ENCODE results near the gene CCSER2. TPM values are rescaled to one million over a fixed set of nuclear protein-coding genes. Genes with fewer than 3 reads are reported as not detected.

Gene CCSER2
- total RNA-seq, 1 experiment from 2014 or later, result 20.6 TPM

DNA sequence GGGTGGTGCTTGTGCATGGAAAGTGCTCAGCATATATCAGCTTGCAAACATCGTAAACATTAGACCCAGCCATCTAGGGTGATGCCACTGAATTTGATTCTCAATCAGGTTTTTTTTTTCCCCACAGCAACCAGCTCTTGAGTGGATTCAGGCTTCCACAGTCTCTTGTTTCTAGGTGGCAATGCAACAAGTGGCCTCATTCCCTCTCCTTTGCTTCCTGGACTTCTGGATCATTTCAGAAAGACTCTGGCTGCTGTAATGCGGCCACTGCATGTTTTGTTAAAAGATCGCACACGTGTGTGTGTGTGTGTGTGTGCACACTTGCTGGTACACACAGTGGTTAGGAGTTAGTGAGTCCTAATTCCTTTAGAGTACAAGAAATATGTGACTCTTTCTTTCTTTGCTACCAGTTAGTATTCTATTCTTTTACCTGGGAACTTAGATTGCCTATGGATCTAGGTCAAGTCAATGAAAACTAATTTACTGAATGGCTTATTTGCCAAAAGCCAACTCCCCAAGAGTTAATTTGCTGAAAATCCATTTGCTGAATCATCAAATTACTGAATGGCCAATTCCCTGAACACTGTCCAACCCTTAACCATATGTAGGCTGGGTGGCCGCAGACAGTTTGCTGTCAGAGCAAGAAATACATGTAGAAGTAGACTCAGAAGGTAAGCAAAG is 222.5 kb downstream of the CCSER2 start:
- Histone ChIP-seq H3K9me3 (no peaks in the 10 kb centered on the region), H3K36me3 (no peaks in the 10 kb centered on the region), H3K4me3 (no peak overlapping the region), H3K27me3 (0 out of 2 replicates have a peak, but pooled peaks cover 3% of the 10 kb centered on the region)
- no peak for DNase-seq

DNA sequence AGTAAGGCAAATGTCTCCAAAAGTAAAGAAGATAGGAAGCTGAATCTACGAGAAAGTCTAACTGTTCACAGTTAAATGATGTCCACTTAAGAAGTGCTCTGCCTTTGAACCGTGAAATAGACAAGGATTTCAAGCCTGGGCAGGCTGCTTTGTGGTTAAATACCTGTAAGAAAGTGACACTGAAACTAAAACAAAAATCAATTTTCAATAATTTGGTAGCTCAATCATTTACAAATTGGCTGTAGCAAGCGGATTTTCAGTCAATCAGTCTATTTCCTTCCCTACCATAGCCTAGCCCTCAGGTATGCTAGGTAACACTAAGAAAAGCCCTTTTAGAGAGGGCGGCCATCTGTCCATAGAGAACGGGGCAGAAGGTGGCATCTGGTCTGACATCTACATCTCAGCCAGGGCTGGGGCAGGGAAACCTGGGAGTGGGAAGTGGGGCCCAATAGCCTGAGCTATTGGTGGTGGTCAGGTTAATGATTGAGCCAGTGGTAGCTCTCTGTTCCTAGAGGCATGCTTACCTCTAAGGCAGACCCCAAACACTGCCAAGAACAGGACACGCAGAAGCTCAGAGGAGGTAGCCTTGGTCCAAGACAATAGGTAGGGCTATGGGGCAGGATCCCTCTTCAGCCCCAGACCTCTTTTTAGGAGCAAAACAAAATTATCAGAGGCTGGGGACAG is 223.2 kb downstream of the CCSER2 start:
- no peaks in the 10 kb centered on the region for H3K9me3 ChIP-seq
- no peaks in the 10 kb centered on the region for H3K36me3 ChIP-seq
- DNase-seq, result no peak
- H3K4me3 ChIP-seq, result no peak overlapping the region
- 0 out of 2 replicates have a peak, but pooled peaks cover 3% of the 10 kb centered on the region for H3K27me3 ChIP-seq

DNA sequence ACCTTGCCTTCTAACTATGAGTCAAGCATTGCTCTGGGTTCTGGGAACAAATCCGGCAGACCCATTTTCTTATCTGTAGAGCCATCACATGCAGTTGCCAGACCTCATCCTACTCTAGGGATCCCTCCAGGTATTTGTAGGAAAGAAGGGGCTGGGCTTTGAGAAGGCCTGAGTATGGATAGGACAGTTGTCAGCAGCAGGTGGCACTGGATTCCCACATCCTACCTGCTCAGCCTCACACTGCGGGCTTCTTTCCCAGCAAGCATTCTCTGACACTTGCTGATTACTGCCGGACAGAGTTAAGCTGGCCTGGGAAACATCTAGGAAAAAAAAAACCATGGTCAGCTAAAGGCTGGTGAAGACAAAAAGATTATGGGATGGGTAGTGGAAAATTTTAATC is 224.1 kb downstream of the CCSER2 start:
- no peaks in the 10 kb centered on the region for H3K9me3 ChIP-seq
- no peak for DNase-seq
- no peak overlapping the region for H3K4me3 ChIP-seq
- no peaks in the 10 kb centered on the region for H3K36me3 ChIP-seq
- H3K27me3 ChIP-seq, result 0 out of 2 replicates have a peak, but pooled peaks cover 3% of the 10 kb centered on the region

DNA sequence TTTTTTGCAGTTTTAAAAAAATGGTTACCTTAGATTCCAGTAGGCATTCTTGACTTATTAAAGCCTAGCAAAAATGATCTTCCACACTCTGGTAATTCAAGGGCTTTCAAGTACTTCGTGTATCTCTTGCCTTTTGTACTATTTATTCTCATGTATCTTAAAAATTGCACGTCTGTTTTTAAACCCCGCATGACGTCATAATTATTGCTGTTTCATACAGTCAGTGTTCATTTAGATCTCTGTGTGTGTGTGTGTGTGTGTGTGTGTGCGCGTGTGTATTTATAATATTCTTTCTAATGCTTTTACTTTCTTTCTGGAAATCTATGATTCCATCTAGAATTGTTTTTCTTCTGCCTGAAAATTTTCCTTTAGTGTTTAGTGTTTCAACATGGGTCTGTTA is 234.2 kb downstream of the CCSER2 start:
- Histone ChIP-seq H3K27me3 (0 out of 2 replicates have a peak, but pooled peaks cover 2% of the 10 kb centered on the region), H3K36me3 (no peaks in the 10 kb centered on the region), H3K4me3 (no peak overlapping the region), H3K9me3 (no peaks in the 10 kb centered on the region)
- DNase-seq, result no peak

DNA sequence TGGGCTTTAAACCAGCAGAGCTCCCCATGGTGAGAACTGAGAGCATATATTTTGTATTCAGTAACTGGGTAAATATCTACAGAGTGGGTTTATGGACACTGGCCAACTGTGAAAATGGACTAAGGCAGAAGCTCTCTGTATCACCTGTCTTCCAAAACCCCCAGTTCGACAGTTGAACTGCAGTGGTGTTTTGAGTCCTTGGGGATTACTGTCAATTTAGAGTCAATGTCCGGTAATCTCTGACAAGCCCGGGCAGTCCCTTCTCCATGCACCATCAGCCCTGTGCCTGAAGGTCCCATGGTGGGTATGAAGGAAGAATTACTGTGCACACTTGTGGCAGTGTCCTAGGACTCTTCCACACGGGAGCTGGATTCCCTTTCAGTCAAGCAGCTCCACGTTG is 235.0 kb downstream of the CCSER2 start:
- Histone ChIP-seq H3K4me3 (no peak overlapping the region), H3K36me3 (no peaks in the 10 kb centered on the region), H3K9me3 (no peaks in the 10 kb centered on the region), H3K27me3 (0 out of 2 replicates have a peak, but pooled peaks cover 2% of the 10 kb centered on the region)
- DNase-seq, result no peak

DNA sequence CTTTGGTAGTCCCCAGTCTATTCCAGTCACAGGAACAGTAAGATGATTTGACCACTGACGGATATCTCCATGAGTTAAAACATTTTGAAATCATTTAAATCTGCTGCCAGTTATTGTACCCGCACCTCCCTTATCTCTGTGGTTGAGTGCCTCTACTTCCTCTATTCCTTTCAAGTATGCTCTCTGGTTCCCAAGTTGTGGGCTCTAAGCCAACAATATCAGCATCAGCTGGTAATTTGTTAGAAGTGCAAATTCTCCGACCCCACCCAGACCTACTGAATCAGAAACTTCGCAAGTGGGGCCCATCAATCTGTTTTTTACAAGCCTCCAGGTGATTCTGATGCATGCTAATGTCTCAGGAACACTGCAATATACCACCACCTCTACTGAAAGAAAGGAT is 235.5 kb downstream of the CCSER2 start:
- Histone ChIP-seq H3K27me3 (0 out of 2 replicates have a peak, but pooled peaks cover 2% of the 10 kb centered on the region), H3K36me3 (no peaks in the 10 kb centered on the region), H3K4me3 (no peak overlapping the region), H3K9me3 (no peaks in the 10 kb centered on the region)
- DNase-seq, result no peak

DNA sequence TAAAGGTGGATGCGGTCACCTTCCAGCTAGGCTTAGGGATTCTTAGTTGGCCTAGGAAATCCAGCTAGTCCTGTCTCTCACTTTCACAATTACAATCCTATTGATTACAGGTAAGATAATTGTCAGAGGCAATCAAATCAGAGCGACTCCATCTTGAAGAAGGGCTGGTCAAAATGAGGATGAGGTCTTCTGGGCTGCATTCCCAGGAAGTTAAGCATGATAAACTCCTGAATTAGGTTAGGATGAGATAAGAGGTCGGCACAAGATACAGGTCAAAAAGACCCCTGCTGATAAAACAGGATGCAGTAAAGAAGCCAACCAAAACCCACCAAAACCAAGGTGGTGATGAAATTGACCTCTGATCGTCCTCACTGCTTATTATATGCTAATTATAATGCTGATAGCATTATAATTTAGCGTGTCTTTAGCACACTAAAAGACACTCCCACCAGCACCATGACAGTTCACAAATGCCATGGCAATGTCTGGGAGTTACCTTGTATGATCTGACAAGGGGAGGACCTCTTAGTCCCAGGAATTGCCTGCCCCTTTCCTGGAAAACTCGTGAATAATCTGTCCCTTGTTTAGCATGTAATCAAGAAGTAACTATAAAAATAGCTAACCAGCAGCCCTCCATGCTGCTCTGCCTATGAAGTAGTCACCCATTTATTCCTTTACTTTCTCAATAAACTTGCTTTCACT is 237.6 kb downstream of the CCSER2 start:
- no peak for DNase-seq
- Histone ChIP-seq H3K4me3 (no peak overlapping the region), H3K27me3 (0 out of 2 replicates have a peak, but pooled peaks cover 2% of the 10 kb centered on the region), H3K36me3 (no peaks in the 10 kb centered on the region), H3K9me3 (no peaks in the 10 kb centered on the region)

DNA sequence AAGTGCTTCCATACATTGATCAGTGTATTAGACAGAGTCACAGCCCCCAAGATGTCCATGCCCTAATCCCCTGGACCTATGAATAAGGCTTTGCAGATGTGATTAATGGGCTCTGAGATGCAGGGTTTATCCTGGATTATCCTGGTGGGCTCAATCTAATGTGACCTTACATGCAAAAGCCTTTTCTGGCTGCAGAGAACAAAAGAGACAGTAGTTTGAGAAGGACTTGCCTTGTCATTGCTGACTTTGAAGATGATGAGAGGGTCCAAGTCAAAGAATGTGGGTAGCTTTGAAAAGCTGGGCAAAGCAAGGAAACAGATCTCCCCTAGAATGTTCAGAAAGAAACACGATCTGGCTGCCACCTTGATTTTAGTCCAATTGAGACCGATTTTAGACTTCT is 238.7 kb downstream of the CCSER2 start:
- no peak for DNase-seq
- Histone ChIP-seq H3K27me3 (0 out of 2 replicates have a peak, but pooled peaks cover 2% of the 10 kb centered on the region), H3K9me3 (no peaks in the 10 kb centered on the region)

More for the DNA sequence above, 238.7 kb downstream of the CCSER2 start:
- Histone ChIP-seq H3K4me3 (no peak overlapping the region), H3K36me3 (no peaks in the 10 kb centered on the region)

Other genes starting within 250 kb of the CCSER2 start
- 168 and 181 TPM in 2 replicates for gene GHITM, start 189.1 kb upstream of the CCSER2 start, total RNA-seq (2014; rRNA removed; shearing (Covaris generic); ENCODE audit: low replicate concordance)
- not detected in 2 replicates for gene GPR15LG, start 154.8 kb upstream of the CCSER2 start, total RNA-seq (2014; rRNA removed; shearing (Covaris generic); ENCODE audit: low replicate concordance)
- gene CDHR1, start 134.1 kb upstream of the CCSER2 start, total RNA-seq (2014; rRNA removed; shearing (Covaris generic); ENCODE audit: low replicate concordance), result not detected in 2 replicates
- not detected in 2 replicates for gene LRIT2, start 103.0 kb upstream of the CCSER2 start, total RNA-seq (2014; rRNA removed; shearing (Covaris generic); ENCODE audit: low replicate concordance)
- not detected in 2 replicates for gene LRIT1, start 87.0 kb upstream of the CCSER2 start, total RNA-seq (2014; rRNA removed; shearing (Covaris generic); ENCODE audit: low replicate concordance)
- gene RGR, start 83.5 kb upstream of the CCSER2 start, total RNA-seq (2014; rRNA removed; shearing (Covaris generic); ENCODE audit: low replicate concordance), result not detected in 2 replicates

All from MG63 (cell line).